GM19452 (cell line): ENCODE measurements around the gene SHB.

Experiments used
- ATAC-seq: cut with Tn5 transposase; IDR thresholded peaks from one replicate; pipeline ENCODE4 v1.9.1; 2021; ENCODE audit not compliant: unreplicated experiment

The SHB gene

DNA sequence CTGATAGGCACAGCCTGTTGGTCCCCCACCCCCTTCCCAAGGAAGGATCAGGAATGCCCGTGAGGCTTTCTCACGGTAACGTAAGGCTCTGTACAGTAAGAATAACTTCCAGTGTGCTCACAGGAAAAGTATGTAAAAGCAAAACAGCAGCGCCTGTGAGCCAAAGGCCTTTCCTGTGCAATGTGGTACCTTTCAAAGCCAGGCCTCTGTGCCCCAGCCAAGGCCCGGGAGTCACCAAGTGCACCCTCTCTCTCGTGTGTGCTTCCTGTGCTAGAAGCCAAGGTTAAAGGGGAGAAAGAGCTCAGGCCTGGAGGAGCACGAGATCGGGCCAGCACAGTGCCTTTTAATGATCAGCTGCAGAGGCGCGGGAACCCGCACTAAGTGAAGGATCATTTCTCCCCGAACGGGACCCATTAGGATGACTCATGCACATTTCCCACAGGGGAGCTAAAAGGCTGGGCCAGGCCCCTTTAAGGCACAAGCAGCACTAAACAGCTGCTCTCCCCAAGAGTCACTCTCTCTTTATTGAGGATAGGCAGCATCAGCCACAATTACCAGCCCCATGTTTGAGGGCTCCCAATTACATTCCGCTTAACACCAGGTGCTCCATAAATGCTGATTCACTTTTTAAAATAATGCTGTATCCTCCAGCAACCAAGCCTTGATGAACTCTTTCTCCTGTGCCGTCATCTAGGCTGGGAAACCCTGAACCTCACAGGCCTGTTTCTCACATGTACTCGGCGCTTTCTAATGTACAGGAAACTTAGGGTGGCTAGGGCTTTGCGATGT lies 42.8 kb downstream of the SHB start:
- no peak for ATAC-seq

GRCh38 chr9:38025166-38025565 lies 43.9 kb downstream of the SHB start:
- no peak for ATAC-seq

DNA sequence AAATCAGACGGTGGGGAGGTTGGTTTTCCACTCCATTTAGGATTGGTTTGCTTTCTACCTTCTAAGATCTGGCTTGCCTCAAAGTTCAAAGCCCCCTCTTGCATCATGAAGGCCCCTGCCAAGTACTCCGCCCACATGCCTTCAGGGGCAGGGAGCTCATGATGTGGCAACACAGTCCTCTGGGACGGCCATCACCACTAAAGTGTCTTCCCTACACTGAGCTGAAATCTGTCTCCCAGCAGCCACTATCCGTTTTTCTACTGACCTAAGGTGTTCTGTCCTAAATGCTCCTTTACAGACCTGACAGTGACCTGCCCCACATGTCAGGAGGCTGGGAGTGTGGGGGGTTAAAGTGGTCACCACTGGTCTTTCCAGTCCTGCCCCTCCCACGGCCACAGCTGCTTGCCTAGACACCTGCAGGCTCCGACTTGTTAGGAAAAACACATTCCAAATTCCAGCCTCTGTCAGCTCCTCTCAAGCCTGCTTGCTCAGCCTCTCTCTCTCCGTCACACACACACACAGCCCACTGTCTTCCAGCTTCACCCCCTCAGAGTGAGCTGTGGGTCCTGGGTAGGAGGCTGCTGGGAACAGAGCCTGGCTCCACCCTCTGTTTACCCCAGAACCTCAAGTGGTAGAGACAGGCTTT lies 44.9 kb downstream of the SHB start:
- no peak for ATAC-seq

GRCh38 chr9:38023661-38024035 lies 45.4 kb downstream of the SHB start:
- ATAC-seq, result no peak

- no peak for ATAC-seq
These were observed 46.0 kb downstream of the SHB start for GRCh38 chr9:38022995-38023394.

- no peak for ATAC-seq
These were observed 46.7 kb downstream of the SHB start for GRCh38 chr9:38022203-38022895.

DNA sequence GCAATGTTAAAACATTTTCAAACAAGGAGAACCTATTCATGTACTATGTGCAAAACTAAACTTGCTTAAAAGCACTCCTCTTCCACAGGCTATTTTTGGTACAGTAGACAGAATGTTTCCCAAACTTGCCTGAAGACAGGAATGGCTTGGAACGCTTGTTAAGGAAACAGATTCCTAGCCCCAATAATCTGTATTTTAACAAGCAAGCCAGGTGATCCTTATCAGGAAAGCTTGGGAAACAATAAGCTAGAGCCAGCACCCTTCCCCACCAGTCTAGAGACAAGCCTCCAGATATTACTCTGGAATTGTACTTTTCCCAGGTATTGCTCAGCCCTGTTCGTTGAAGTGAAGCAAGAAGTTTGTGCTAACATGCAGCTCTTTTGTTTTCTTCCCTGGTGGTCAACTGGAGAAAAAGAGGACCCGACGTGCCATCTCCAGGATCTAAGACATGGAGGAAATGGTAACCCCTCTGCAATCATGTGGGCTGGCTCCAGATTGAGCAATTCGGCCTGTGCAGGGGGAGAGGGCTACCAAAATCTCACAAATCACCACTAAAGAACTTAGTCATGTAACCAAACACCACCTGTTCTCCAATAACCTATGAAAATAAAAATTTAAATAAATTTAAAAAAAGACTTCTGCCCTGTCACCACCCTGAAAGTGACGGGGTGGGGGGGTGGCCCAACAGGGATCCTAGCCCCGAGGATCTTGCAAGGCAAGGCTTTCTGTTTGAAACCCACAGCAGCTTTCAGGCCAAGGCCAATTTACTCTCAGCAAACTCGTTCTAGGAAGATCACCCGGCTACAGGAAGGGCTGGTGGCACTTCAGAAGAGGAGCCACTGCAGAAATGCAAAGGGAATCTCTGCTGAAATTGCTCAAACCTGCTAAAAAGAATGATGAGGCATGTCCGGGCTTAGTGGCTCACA lies 48.6 kb downstream of the SHB start:
- no peak for ATAC-seq

GRCh38 chr9:38019731-38020130 lies 49.3 kb downstream of the SHB start:
- ATAC-seq, result no peak

DNA sequence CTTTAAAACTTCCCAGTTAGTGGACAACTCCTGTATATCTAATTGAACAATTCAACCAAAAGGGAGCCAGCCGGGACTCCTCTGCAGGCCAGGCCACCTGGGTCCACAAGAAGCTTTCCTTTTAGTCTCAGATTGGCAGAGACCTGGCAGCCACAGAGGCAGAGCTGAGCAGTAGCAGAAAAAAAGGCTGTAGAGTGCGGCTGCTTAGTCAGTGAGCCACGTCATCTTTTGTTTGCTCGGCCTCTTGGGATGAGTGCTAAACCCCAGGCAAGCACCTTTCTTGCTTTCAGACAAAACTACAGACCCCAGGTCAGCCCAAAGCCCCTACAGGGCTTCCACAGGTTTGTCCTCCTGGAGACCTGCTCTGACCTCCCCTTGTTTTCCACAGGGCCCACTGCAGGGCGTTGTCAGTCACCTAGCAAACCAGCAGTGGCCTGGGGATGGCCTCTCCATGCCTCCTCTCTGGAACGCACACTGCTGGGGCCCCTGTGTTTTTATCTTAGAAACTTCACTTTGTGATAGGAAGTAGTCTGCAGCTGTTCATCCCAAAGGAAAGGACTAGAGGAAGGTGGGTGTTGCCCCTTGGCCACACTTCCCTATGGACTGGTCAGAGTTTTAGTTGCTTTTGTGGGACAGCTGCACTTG lies 49.9 kb downstream of the SHB start:
- no peak for ATAC-seq

DNA sequence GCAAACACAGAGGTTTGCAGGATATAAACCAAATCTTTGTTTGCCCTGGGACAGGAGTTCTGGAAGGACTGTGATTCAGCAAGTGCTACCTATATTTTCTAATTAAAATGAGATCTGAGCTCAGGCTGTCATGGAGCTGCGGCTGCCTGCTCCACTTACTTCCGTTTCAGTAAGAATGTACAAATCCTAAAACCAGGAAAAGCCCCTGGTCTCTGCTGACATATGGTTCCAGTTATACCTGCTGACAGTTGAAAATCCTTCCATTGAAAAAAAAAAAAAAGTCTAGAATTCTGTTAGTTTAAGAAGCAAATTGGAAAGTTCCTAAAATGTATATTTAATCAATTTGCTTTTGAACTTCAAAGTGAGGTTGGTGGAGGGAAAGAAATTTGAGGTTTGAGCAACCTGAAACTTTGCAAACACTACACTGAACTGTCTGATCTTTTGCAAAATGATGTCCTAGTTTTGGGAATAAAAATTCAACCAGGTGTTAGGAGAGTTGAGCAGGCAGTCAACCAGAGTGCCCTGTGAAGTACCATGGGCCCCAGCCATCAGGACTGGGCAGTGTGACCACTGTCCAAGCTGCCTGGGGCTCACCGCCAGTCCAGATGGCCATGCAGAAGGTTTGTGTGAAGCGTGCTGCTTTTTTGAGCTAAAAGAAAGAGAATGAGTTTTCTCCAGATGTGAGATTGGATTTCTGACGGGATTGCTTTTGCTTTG lies 50.6 kb downstream of the SHB start:
- no peak for ATAC-seq

- no peak for ATAC-seq
These were observed 51.2 kb downstream of the SHB start for GRCh38 chr9:38017885-38018186.

DNA sequence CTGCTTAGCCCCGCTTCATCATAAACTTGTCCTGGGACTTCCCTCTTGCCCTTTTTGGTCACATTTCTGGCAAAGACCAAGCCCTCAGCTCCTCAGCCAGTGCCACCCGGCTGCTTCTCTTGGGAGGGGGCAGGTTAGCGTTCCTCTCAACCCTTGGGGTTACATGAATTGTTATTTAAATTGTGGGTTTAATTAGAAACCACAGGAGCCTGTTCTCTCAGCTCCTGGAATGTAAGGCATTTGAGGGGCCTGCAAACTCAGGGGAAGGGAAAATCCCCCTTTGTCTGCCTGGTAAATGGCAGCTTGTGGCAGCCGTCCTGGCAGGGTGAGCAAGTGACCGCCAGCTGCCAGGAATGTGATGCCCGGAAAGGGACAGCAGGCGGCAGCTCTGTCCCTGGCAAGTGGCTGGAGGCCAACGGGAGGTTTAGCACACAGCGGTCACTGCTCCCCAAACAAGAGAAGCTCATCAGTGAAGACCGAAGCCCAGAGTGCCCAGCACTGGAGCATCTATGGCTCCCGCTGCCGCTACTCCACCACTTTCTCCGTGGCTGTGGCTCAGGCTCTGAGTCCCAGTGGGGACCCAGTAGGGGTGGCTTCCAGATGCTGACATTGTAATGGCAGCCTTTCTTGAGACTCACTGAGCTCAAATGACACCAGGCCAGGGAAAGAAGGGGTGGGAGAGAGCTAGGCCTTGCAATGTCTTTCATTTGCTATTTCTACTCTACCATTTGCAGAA lies 51.7 kb downstream of the SHB start:
- ATAC-seq, result no peak

GRCh38 chr9:38016375-38017135 lies 52.5 kb downstream of the SHB start:
- ATAC-seq, result no peak

- ATAC-seq, result no peak
These were observed 53.1 kb downstream of the SHB start for GRCh38 chr9:38015906-38016305.

DNA sequence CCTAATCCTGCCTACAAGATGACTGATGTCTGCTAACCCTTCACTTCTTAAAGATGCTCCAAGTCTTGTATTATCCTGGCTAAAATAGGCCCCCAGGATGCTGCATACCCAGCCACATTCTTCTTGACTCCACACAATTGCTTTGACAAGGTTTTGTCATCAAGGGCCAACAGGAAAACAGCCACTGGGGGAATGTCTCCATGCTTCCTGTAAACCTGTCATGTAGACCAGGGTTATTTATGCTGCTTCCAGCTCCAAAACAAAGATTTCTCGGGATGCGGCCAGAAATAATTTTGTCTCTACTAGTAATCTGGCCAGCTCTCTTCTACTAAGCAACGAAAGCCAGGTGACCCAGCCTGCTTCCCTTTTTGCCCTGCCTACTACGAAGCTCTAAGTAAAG lies 53.8 kb downstream of the SHB start:
- no peak for ATAC-seq

DNA sequence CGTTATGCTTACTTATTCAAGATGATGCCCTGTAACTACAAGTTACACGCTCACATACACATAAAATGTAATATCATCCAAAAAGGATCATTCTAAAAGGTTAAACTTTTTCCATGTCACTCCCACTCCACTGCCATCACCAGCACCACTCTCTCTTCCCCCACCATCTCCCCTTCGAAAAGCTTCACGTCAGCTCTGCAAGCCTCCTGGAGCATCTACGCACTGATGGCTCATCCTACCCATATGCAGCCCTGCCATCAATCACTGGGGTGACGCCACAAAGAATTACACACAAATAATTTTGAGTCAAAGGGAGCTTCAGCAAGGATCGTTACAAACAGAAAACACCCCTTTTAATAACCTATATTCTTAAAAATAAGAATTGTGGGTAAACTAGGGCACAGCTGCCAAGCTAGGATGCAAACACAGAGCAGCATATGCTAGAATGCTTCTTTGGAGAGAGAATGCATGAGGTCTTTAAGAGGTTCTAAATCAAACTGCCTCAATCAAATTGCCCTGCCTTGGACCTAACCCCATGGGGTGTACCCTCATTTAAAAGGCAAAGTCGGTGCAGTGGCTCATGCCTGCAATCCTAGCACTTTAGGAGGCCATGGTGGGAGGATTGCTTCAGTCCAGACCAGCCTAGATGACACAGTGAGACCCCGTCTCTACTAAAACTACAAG lies 56.1 kb downstream of the SHB start:
- ATAC-seq, result no peak

DNA sequence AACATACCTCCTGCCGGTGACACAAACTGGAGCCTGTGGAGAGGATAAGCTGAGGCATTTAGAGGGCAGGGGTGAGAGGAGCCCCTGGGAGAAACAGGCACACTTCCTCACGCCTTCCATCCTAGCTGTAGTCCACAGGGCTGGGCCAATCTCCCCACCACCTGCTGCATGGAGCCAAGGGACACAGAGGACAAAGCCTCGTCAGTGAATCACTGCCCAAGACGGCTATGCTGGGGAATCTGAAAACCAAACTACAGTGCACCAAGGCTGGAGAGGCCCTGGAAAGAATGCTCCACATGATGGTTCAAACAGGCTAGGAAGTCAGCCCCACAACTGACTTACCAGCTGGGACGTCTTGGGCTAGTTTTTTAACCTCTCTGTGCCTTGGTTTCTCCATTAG lies 57.0 kb downstream of the SHB start:
- no peak for ATAC-seq
